ENCODE results near the gene MYO9A. TPM values are rescaled to one million over a fixed set of nuclear protein-coding genes. Genes with fewer than 3 reads are reported as not detected.

The MYO9A gene
- total RNA-seq, 4 donors from 2014 or later, result 61.2 to 99.9 (median 79.9) TPM

DNA sequence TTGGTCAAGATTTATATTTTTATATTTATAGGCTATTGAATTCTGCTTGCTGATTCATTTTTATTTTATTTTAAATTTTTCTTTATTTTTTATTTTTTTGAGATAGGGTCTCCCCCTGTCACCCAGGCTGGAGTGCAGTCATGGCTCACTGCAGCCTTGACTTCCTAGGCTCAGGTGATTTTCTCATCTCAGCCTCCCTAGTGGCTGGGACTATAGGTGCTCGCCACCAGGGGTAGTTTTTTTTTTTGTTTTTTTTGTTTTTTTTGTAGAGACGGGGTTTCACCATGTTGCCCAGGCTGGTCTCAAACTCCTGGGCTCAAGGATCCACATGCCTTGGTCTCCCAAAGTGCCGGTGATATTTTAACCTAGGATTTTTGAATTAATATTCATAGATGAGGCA, 276.4 kb downstream of the MYO9A start:
- Histone ChIP-seq H3K27me3 (no peaks in the 10 kb centered on the region), H3K36me3 (peaks cover 0 to 71% (median 0%) of the 10 kb centered on the region in 3 donors), H3K27ac (no peak overlapping the region), H3K4me3 (no peak overlapping the region), H3K9me3 (no peaks in the 10 kb centered on the region), H3K4me1 (peaks cover 0 to 15% (median 0%) of the 10 kb centered on the region in 4 donors)
- no peak for DNase-seq (ENCODE audit: low spot score in 2 of 2)
- TF ChIP-seq EP300 (IDR thresholded peaks at IDR 0.05) (no peak), POLR2A (IDR thresholded peaks at IDR 0.05) (no peak)
- TF ChIP-seq, protein P1, sequence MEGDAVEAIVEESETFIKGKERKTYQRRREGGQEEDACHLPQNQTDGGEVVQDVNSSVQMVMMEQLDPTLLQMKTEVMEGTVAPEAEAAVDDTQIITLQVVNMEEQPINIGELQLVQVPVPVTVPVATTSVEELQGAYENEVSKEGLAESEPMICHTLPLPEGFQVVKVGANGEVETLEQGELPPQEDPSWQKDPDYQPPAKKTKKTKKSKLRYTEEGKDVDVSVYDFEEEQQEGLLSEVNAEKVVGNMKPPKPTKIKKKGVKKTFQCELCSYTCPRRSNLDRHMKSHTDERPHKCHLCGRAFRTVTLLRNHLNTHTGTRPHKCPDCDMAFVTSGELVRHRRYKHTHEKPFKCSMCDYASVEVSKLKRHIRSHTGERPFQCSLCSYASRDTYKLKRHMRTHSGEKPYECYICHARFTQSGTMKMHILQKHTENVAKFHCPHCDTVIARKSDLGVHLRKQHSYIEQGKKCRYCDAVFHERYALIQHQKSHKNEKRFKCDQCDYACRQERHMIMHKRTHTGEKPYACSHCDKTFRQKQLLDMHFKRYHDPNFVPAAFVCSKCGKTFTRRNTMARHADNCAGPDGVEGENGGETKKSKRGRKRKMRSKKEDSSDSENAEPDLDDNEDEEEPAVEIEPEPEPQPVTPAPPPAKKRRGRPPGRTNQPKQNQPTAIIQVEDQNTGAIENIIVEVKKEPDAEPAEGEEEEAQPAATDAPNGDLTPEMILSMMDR (IDR thresholded peaks at IDR 0.05), result no peak
- WGBS, 2 donors, result 92% methylated on average over 3 of the region's 3 CpGs

DNA sequence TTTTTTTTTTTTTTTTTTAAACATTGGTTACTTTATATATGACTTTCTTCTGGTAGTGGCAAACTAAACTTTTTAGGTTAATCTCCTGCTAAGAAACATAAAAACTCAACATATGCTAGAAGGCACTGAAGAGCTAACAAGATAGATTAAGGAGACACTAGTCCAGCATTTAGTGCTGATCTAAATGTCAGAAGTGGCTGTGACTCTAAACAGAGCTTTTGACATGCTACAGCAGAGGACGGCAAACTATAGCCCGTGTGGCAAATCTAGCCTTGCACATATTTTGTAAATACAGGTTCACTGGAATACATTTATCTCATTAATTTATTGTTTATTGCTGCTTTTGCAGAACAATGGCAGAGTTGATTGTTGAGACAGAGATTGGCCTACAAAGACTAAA, 287.0 kb downstream of the MYO9A start:
- peaks cover 5 to 53% (median 14%) of the 10 kb centered on the region in 3 donors for H3K36me3 ChIP-seq
- DNase-seq (ENCODE audit: low spot score in 2 of 2), result no peak
- 82 to 90% methylated on average over 2 of the region's 2 CpGs for WGBS, 2 donors
- H3K27me3 ChIP-seq, result no peaks in the 10 kb centered on the region
- no peaks in the 10 kb centered on the region for H3K9me3 ChIP-seq
- no peak overlapping the region for H3K27ac ChIP-seq
- H3K4me1 ChIP-seq, result no peaks in the 10 kb centered on the region
- TF ChIP-seq, protein P1 (IDR thresholded peaks at IDR 0.05), result no peak
- no peak for TF ChIP-seq EP300 (IDR thresholded peaks at IDR 0.05)
- TF ChIP-seq POLR2A (IDR thresholded peaks at IDR 0.05), result no peak
- no peak overlapping the region for H3K4me3 ChIP-seq

DNA sequence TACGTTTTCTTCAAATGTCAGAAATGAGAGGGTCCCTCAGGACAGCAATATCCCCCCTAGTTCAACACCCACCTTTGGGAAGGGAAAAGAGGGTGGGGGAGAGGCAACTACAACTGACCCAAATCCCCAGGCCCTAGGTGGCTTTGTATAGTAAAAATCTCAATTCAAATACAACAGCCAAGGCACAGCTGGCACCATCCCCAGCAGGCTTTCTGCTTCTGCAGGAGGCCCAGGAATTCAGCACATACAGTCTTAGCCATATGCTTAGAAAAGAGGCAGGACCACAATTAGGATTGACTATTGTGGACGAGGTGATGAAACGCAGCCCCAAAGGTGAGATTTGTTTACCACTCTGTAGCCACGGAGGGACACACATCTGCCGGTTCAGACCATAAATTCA, 291.8 kb downstream of the MYO9A start:
- Histone ChIP-seq H3K4me1 (no peaks in the 10 kb centered on the region), H3K9me3 (peaks cover 0 to 33% (median 9%) of the 10 kb centered on the region in 4 donors), H3K4me3 (no peak overlapping the region), H3K27me3 (no peaks in the 10 kb centered on the region), H3K36me3 (peaks cover 5 to 95% (median 14%) of the 10 kb centered on the region in 3 donors), H3K27ac (no peak overlapping the region)
- TF ChIP-seq EP300 (IDR thresholded peaks at IDR 0.05), result no peak
- TF ChIP-seq, protein P1 (IDR thresholded peaks at IDR 0.05), result no peak
- TF ChIP-seq POLR2A (IDR thresholded peaks at IDR 0.05), result no peak
- DNase-seq (ENCODE audit: low spot score in 2 of 2), result no peak
- 69 to 78% methylated on average over 5 of the region's 5 CpGs for WGBS, 2 donors

DNA sequence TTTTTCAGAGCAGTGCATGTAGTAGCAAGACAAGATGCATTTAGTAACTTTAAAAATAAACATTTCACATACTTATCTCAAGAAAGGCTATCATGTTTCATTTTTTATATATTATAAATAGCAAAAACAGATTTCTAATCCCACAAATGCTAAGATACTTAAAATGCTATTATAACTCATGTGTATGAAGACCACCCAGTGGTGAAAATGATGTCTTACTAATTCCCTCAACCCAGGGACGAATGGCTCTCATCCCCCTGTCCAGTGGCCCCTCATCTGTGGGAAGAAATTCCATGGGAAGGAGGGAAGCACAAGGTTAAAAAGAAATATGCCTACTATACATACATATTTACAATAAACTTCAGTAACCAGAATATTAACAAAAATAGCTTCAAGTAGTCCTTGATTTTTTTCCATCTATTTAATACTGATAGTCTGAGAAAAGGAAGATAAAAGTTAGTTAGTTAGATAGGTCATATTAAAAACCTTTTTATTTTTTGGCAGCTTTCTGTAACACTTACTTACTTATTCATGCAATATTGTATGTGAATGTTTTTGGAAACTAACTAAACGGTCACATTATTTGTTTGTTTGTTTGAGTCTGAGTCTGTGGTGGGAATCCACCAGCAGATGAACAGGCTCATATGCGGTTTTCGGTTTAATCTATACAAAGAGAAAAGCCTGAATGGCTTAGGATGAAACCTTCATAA, 292.8 kb downstream of the MYO9A start:
- Histone ChIP-seq H3K4me3 (no peak overlapping the region), H3K27ac (no peak overlapping the region), H3K4me1 (no peaks in the 10 kb centered on the region), H3K27me3 (no peaks in the 10 kb centered on the region), H3K36me3 (peaks cover 5 to 100% (median 14%) of the 10 kb centered on the region in 3 donors), H3K9me3 (peaks cover 0 to 43% (median 12%) of the 10 kb centered on the region in 4 donors)
- DNase-seq (ENCODE audit: low spot score in 2 of 2), result no peak
- TF ChIP-seq EP300 (IDR thresholded peaks at IDR 0.05), result no peak
- TF ChIP-seq, protein P1 (IDR thresholded peaks at IDR 0.05), result no peak
- 78 to 83% methylated on average over 4 of the region's 4 CpGs for WGBS, 2 donors

GRCh38 chr15:71823801-71824200, 294.1 kb downstream of the MYO9A start:
- TF ChIP-seq, protein P1 (IDR thresholded peaks at IDR 0.05), result no peak
- TF ChIP-seq POLR2A (IDR thresholded peaks at IDR 0.05) (no peak), EP300 (IDR thresholded peaks at IDR 0.05) (no peak)
- Histone ChIP-seq H3K27me3 (no peaks in the 10 kb centered on the region), H3K9me3 (peaks cover 0 to 52% (median 12%) of the 10 kb centered on the region in 4 donors), H3K27ac (no peak overlapping the region), H3K4me1 (no peaks in the 10 kb centered on the region), H3K36me3 (peaks cover 5 to 100% (median 14%) of the 10 kb centered on the region in 3 donors), H3K4me3 (no peak overlapping the region)
- 69 to 78% methylated on average over 3 of the region's 3 CpGs for WGBS, 2 donors
- no peak for DNase-seq (ENCODE audit: low spot score in 2 of 2)
